Activated CD8-positive, alpha-beta memory T cell treated with anti-CD3 and anti-CD28 coated beads for 48 hours (primary cell): ENCODE results near the gene SRR.
"Not testable (repeated sequence)": the region's sequence is repeated elsewhere in the genome, so short reads cannot be mapped to it uniquely, and the experiment has no call there.

Source experiments
- DNase-seq, 3 experiments: peaks; one replicate each; pipeline ENCODE4 v3.0.0-alpha.2; 2020; ENCODE audit warnings: low read depth in 2 of 3, low spot score in 2 of 3

SRR gene

DNA sequence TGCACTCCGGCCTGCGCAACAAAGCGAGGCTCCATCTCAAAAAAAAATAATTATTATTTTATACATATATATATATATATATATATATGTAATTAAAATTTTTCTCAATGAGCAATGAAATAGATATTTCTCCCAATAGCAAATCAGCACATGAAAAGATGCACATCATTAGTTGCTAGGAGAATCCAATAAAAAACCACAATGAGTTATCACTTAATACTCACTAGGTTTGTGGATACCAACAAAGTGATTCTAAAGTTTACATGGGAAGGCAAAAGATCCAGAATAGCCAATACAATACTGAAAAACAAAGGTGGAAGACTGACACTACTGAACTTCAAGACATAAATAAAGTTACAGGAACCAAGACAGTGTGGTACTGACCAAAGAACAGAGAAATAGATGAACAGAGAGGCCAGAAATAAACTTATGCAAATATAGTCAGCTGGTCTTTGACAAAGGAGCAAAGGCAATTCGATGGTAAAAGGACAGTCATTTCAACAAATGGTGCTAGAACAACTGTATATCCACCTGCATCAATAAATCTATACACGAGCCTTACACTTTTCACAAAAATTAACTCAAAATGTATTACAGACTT, 13.8 kb upstream of the SRR start:
- no peak for DNase-seq

DNA sequence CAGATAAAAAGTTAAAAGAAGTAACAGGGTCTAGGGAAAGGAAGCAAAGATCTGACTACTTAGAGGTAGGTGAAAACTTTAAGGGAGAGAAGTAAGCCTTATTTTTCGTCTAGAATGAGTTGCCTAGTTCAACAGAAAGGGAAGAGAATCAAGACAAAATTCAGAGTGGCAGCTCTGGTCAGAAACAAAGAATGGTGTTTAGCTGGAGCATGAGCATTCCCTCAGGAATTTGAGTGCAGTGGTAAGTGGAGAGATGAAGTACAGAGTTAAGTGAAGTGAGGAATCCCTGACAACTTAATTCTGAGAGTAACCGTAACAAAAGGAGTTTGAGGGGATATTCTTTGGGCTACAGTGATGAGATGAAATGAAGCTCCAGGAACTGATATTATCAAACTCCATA, 11.7 kb upstream of the SRR start:
- no peak for DNase-seq

- no peak for DNase-seq
Observed at GRCh38 chr17:2295575-2295974, 8.2 kb upstream of the SRR start.

- DNase-seq = no peak
Observed at GRCh38 chr17:2297023-2297422, 6.7 kb upstream of the SRR start.

GRCh38 chr17:2299136-2299535, 4.6 kb upstream of the SRR start:
- DNase-seq = no peak

DNA sequence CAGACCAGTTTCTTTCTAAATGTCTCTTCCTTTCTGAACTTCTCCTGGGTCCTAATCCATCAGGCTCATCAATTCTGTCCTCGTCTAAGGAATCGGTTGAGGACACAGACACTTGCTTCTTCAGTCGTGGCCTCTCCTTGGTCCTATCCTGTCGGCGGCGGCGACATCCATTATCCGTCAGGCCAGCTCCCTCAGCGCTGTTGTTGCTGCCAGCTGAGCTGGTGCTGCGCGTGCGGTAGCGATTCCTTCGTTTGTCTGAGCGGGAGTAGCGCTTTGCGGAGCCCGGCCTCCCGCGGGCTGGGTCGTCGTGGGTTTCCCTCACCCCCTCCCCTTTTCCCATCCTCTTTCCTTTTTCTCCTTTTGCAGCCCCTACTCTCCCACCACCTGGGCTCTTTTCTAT, 4.0 kb upstream of the SRR start:
- no peak for DNase-seq

GRCh38 chr17:2302778-2303203, 959 bp upstream of the SRR start:
- no peak for DNase-seq

GRCh38 chr17:2304931-2305330, 1.2 kb downstream of the SRR start:
- no peak for DNase-seq

GRCh38 chr17:2309338-2310154, 5.8 kb downstream of the SRR start:
- DNase-seq = no peak

GRCh38 chr17:2312736-2313135, 9.0 kb downstream of the SRR start:
- DNase-seq = no peak

DNA sequence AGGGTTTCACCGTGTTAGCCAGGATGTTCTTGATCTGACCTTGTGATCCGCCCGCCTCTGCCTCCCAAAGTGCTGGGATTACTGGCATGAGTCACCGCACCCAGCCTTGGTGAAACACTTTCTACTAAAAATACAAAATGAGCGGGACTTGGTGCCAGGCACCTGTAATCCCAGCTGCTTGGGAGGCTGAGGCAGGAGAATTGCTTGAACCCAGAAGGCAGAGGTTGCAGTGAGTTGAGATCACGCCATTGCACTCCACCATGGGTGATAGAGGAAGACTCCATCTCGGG, 13.1 kb downstream of the SRR start:
- not testable (repeated sequence) for DNase-seq

- no peak for DNase-seq
Observed at GRCh38 chr17:2317796-2318195, 14.0 kb downstream of the SRR start.

GRCh38 chr17:2319051-2319450, 15.3 kb downstream of the SRR start:
- no peak for DNase-seq

DNA sequence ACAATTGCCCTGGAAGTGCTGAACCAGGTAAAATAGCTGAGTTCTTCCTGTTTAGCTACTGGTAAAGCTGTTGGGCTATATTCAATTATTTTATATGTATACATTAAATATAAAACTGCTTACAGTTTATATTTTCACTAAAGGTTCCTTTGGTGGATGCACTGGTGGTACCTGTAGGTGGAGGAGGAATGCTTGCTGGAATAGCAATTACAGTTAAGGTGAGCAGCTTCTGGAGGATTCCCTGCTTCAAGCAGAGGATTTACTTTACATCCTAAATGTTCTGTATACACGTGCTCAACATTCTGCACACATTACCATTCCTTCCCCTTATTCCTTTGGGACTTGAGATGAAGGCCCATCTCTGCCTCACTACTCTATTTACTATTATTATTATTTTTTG, 17.6 kb downstream of the SRR start:
- DNase-seq = no peak

GRCh38 chr17:2323629-2324314, 20.0 kb downstream of the SRR start:
- no peak for DNase-seq

- no peak for DNase-seq
Observed at GRCh38 chr17:2331303-2331702, 27.6 kb downstream of the SRR start.

DNA sequence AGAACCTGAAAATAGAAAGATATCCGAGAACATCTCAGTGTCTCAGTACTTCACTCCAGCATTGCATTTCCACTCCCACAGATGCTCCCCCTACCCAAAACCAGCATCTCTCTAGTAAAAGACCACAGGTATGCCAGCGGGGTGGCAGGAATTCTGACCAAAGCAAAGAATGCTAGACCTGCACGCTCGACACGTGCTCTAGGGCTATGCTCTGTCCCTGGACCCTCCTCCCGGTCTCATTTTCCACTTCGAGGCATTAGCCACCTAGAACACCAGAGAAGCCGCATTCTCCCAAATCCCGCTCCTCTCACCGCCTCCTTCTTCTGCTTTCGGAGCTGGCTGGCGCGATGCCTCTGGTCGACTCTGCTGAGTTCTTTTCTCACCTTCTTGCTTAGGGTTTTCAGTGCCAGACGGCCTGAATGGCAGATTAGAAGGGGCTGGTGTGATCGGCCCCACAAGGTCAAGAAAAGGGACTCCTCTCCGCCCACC, 32.0 kb downstream of the SRR start:
- DNase-seq = no peak

GRCh38 chr17:2336215-2336851, 32.6 kb downstream of the SRR start, which contains the start of gene TSR1:
Gene TSR1 (minus strand): TSS chr17:2336457. CDS start chr17:2336427, 30 bp downstream.
- peak; percentile 69 to 78 (median 71) for DNase-seq

GRCh38 chr17:2336852-2337543, 33.2 kb downstream of the SRR start, which contains the start of gene SGSM2:
Gene SGSM2 (plus strand): TSS chr17:2337501. CDS start chr17:2337689, 188 bp downstream.
- peak in 2 of 3 experiments; percentile 40 to 41 for DNase-seq

- peak in 2 of 3 experiments; percentile 23 to 37 for DNase-seq
Observed at GRCh38 chr17:2337544-2338314, 34.0 kb downstream of the SRR start.
